Heart left ventricle (tissue), 13 donors: ENCODE data around the gene TBCK.

Experiments used
- CTCF ChIP-seq, 12 donors: fragments of 200-600 bp; sonication (generic) in 4 of 12; IDR thresholded peaks; one replicate each; pipeline versions ENCODE4 v1.5.0 to v1.8.0; 2018 to 2022; ENCODE audit warnings: antibody characterized with exemption in 12 of 12, mild to moderate bottlenecking in 5 of 12
- POLR2A ChIP-seq, 2 donors: fragments of 450-650 bp; IDR thresholded peaks; one replicate each; pipeline ENCODE4 v1.6.1; 2017; ENCODE audit warnings: antibody characterized with exemption in 2 of 2, mild to moderate bottlenecking in 2 of 2, moderate library complexity in 2 of 2
- donor health status: ischemic (EF 13 %, LVEDD 7.1; RV severe dilation, severe dysfunction).
- donor health status: DM: no; HTN: yes; CAD: no.
- donor health status: DM: no; HTN: no; CAD: no.
- donor health status: ischemic (EF 25% LVEDD 6.9; RV normal size, moderate dysfunction).
- donor health status: ischemic (EF 25% LVEDD 5.7; RV mildly dilated, moderate dysfunction).
- donor health status: ischemic (EF 35%, LVEDD 5.7; RV mildly dilated, moderate dysfunction).
- donor health status: nonischemic (EF 11% LVEDD 7.7; RV severe dilation, severe dysfunction).
- donor health status: DM: yes; HTN: yes; CAD: no.
- donor health status: PGD.
- donor health status: ischemic (EF 29% LVEDD 5.4; RV normal size, mild dysfunction).
- donor health status: nonischemic (EF 23%, LVEDD 6.1; RV moderate dilation, normal function).

- no peak for TF ChIP-seq POLR2A (IDR thresholded peaks at IDR 0.05)
- no peak for TF ChIP-seq CTCF (IDR thresholded peaks at IDR 0.05)
These were observed 68.4 kb downstream of the TBCK start for GRCh38 chr4:106247600-106247999.
